ENCODE results near the gene MPP3.
A peak's percentile ranks its signal among the peaks of the same experiment; 100 is the strongest.
"Not testable (repeated sequence)": the region's sequence is repeated elsewhere in the genome, so short reads cannot be mapped to it uniquely, and the experiment has no call there.

Gene MPP3

DNA sequence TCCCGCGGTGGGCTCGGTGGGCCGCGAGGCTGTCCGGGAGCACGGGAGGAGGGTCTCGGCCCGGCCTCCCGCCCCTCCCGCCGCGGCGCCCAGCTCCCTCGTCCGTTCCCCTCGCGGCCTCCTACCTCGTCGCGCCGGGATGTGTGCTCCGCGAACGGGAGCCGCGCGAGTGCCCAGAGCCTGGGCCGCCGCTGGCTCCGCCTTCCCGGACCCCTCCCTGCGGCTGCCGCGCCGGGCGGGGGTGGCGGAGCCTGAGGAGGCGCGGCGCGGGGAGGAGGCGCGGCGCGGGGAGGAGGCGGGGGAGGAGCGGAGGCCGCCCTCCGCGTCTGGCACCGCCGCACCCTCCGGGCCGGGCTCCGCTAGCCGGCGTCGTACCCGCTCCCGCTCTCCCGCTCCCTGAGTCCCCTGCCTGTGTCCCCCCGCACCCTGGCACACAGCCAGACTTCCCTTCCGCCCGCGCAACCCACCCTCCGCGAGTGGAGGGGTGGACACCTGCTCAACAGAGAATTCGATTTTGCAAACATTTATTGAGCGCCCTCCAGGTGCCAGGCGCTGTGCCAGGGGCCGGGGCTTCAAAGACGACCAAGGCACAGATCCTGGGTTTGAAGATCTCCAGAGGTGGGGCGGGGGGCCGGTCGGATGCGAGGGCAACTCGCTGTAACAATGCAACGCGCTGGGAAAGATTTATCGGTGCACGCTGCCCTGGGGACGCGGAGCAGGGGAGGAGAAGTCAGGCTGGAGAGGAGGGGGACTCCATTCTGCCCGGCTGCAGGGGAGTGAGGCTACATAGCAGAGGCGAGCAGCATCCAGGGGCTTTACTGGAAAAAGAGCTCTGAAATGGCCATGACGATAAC lies at the start of gene MPP3:
Gene MPP3, minus strand, starts transcription at position 171 of the 854 bp plus-strand sequence. CDS start 1,240 bp downstream, outside the sequence.
- DNase-seq, result peak; percentile 39

DNA sequence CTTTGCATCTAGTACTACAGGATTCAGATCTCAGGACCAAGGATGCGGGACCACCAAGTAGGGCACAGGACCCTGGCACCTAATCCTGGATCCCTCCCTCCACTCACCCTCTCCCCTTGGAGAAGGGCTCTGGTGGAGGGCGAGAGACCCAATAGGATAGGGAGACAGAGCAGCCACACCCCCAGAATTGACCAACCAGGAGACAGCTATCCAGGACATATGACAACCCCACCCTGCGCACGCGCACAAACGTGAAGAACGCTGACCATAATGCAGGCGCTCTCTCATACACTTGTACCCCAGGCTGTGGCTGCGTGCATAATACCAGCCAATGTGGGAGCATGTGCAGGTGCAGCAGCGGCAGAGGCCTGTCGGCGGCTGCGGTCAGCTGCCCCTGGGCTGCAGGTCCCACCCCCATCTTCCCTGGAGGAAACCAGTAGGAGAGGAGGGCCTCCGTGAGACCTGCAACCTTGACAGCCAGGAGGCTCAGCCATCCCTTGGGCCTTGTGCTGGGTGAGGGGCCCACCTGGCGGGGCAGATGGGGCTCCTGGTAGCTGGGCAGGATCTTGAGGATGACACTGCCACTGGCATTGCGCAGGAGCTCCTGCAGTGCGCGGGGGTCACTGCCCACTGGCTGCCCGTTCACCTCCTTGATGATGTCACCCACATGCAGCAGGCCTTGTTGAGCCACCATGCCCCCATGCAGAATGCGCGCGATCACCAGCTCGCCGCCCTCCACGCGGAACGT lies 49.0 kb upstream of the MPP3 start:
- DNase-seq, result no peak

DNA sequence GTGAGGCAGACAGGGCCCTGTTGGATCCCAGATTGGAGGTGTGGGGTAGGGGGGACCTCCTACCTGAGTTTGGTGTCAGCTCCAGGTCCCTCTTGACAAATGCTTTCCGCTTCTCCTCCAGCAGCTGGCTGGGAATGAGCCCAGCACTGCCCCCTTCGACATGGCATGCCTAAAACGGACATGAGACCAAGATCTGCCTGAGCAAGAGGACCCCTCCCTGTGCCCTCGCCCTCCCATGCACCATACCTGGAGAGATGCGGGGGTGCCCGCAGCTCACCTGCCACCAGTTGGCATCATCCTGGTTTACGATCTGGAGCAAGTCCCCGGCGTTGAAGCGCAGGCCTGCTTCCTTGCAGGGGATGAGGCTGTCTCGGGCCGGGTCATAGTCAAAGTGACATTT lies 48.2 kb upstream of the MPP3 start:
- no peak for DNase-seq

DNA sequence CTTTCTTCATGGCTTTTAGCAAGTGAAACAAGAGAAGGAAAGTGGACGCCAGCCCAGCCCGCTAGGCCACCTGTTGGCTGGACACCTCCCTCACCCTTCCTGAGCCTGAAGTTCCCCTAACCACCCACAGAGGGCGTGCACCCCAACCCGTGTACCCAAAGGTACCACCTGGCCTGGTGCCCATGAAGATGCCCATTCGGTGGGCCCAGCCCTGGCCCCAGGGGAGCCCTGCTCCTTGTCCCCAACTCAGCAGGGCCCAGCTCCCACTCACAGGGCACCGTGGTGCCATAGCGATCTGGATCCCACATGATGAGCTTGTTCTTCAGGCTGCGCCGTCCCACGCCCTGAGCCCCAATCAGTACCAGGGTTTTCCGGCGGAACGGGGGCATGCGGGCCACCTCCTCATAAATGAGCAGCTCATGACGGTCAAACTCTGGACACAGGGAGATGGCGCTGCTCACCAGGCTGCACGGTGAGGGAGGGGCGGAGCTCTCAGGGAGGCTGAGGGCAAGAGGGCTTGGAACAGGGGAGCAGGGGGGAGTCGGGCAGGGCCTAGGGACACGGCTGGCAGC lies 47.6 kb upstream of the MPP3 start:
- peak; percentile 71 for DNase-seq

- DNase-seq, result no peak
Observed at GRCh38 chr17:43879723-43880419, 46.9 kb upstream of the MPP3 start.

GRCh38 chr17:43878260-43879175 lies 45.6 kb upstream of the MPP3 start:
- peak; percentile 87 for DNase-seq

- no peak for DNase-seq
Observed at GRCh38 chr17:43877451-43878155, 44.7 kb upstream of the MPP3 start.

- no peak for DNase-seq
Observed at GRCh38 chr17:43877031-43877430, 44.1 kb upstream of the MPP3 start.

- DNase-seq, result no peak
Observed at GRCh38 chr17:43875476-43876147, 42.7 kb upstream of the MPP3 start.

DNA sequence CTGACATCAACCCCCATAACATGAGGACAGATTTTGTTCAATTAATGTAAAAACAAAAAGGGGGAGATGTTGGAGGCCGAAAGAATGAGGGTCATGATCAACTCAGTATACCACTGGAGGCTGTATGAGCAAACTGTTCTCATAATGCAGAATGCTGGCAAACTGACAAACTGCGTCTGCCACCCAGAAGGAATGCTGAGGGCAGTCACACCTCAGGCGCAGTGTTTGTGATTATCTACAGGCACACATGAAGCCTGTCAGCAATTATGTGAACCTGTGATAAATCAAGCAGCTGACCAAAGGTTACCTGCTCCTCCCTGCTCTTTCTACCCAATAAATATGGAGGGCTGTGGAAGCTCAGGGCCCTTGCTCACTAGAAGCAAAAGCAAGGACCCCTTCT lies 41.3 kb upstream of the MPP3 start:
- no peak for DNase-seq

GRCh38 chr17:43873815-43874214 lies 40.9 kb upstream of the MPP3 start:
- no peak for DNase-seq

DNA sequence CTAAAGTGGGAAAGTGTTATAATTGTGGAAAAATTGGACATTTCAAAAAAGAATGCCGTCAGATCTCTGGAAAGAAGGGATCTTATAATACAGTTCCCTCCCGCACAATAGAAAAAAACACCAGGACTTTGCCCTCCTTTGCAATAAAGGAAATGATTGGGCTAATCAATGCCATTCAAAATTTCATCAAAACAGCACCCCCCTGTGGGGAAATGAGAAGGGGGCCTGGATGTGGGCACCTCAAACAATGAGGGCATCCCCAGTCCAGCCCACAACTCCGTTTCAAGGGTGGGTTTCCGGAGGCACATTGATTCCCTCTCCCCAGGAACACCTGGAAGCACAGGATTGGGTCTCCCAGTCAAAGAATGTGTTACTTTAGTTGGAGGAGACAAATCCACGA lies 40.1 kb upstream of the MPP3 start:
- no peak for DNase-seq

GRCh38 chr17:43871946-43872690 lies 39.2 kb upstream of the MPP3 start:
- no peak for DNase-seq

GRCh38 chr17:43869031-43869430 lies 36.1 kb upstream of the MPP3 start:
- not testable (repeated sequence) for DNase-seq

- no peak for DNase-seq
Observed at GRCh38 chr17:43868226-43868994, 35.5 kb upstream of the MPP3 start.

GRCh38 chr17:43864161-43864984 lies 31.4 kb upstream of the MPP3 start:
- no peak for DNase-seq

DNA sequence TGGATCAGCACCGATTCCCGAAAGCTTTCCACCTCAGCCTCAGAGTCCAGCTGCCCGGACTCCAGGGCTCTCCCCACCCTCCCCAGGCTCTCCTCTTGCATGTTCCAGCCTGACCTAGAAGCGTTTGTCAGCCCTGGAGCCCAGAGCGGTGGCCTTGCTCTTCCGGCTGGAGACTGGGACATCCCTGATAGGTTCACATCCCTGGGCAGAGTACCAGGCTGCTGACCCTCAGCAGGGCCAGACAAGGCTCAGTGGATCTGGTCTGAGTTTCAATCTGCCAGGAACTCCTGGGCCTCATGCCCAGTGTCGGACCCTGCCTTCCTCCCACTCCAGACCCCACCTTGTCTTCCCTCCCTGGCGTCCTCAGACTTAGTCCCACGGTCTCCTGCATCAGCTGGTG lies 29.0 kb upstream of the MPP3 start:
- no peak for DNase-seq

DNA sequence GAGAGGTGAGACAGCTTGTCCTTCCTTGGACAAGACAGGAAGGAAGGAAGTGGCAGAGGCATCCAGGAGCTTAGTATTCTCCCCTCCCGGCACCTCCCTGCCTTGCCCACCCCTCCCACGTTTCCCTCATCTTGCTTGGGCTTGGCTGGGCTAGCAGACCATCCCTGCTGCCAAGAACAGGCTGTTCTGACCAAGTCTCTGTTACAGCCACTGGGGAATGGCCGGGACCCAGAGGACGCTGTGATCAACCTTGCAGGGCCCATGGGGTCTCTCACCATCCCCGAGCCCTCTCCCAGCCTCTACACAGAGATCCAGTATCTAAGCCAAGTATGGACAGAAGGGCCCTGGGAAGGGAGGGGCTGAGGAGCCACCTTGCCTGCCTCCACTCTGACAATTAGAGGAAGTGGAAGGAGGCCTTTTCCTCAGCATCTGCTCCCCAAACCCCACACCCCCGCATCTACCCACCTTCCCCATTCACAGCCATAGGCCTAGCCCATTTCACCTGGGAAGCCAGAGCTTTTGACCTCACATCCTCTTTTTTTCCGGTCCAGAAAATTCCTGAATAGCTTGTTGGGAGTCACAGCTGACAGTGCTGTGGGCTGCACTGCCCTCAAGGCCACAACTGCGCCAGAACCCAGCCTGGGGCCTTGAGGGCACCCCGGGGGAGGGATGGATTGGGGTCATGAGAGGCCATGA lies 28.1 kb upstream of the MPP3 start:
- DNase-seq, result no peak
